ENCODE results near the gene CBLC. TPM values are rescaled to one million over a fixed set of nuclear protein-coding genes. Genes with fewer than 3 reads are reported as not detected.

Gene CBLC
- polyA plus RNA-seq, 1 of the 3 experiments (the other 2 are of a cell fraction): not detected

DNA sequence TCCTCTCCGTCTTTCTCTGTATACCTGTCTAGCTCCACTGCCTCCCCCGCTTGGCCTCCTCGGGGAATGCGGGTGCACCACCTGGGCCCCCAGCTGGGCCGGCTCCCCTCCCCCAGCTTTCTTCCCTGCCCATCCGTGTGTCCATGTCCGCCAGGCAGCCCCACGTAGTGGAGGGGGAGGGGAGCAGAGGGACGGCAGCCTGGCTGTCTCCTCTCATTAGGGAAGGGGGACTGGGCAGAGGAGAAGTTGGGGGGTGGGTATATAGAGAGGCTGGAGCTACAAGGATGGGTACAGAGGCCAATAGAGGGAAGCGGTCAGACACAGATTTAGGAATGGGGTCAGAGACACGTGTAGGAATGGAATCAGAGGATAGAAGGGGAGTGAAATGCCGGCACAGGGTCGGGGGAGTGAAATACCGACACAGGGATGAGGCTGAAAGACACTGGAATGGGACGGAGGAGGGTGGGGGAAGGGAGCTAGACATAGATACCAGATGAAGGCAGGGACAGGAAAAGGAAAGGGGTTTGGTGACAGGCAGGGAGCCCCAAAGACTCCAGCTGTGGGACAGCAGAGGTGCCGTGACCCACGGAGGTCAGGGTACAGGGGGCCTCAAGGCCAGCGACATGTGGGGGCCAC, 71.2 kb downstream of the CBLC start:
- Histone ChIP-seq H2AFZ (ENCODE audit: low read depth) (no peak overlapping the region), H3K36me3 (replicated peaks in 1 of 2; ENCODE audit: control insufficient read depth in 1 of 2, insufficient read depth in 2 of 2, low read length in 1 of 2) (no peaks in the 10 kb centered on the region), H3K9me2 (no peaks in the 10 kb centered on the region), H3K9me3 (no peaks in the 10 kb centered on the region), H3F3A (replicated peaks; ENCODE audit: insufficient read depth) (peaks cover 18% of the 10 kb centered on the region), H4K20me1 (ENCODE audit: insufficient read depth) (peaks cover 54% of the 10 kb centered on the region), H3K27ac (ENCODE audit: low read depth in 2 of 2, low read length in 1 of 2) (peak overlapping the region; percentile 53 to 92), H3K4me3 (ENCODE audit: low read depth in 2 of 2, low read length in 1 of 2) (peak overlapping the region; percentile 71 to 98), H3K9ac (peak overlapping the region; percentile 99), H3K4me2 (peak overlapping the region; percentile 92), H3K4me1 (ENCODE audit: control insufficient read depth in 1 of 2, insufficient read depth in 2 of 2, low read depth in 1 of 2, low read length in 1 of 2) (peaks cover 19 to 21% of the 10 kb centered on the region in 2 experiments; a peak in 3 of 4 replicates), H3K27me3 (ENCODE audit: insufficient read depth) (no peaks in the 10 kb centered on the region), H3K79me2 (ENCODE audit: insufficient read depth) (peaks cover 78% of the 10 kb centered on the region)
- CTCF ChIA-PET: interaction anchor here (1.1 to 3.0 kb wide), 6 partner anchors 9 to 278 kb away, joined by 3 to 11 read pairs (median 4); no protein-coding TSS in a partner anchor
- POLR2A ChIA-PET: interaction anchor here (1.2 kb wide), 1 partner anchor 41 kb away, joined by 4 read pairs; no protein-coding TSS in a partner anchor
- 41% methylated on average over 18 of the region's 18 CpGs for WGBS (ENCODE audit: low lambda C conversion rate)
- DNase-seq: peak; percentile 47
- TF ChIP-seq CHD2 (IDR thresholded peaks at IDR 0.05; ENCODE audit: low read length, partially characterized antibody) (peak; percentile 34), FOXJ3 (CRISPR knock-in tag; IDR thresholded peaks at IDR 0.05) (no peak)

Small RNA genes within 50 kb of the gene (small RNA-seq; reads per million reads assigned to genes)
- gene RF00156: 0 reads per million in 7 experiments

Other genes with a start within 250 kb of the CBLC start
- gene CEACAM20, start 248.2 kb upstream of the CBLC start, polyA plus RNA-seq (2012; rRNA removed): not detected in 2 replicates
- gene IGSF23, start 164.3 kb upstream of the CBLC start, polyA plus RNA-seq (2012; rRNA removed): 0.08 and 0.10 TPM in 2 replicates
- 90.2 and 90.8 TPM in 2 replicates for gene PVR, start 134.0 kb upstream of the CBLC start, polyA plus RNA-seq (2012; rRNA removed)
- 1.4 and 2.0 TPM in 2 replicates for gene CEACAM19, start 106.4 kb upstream of the CBLC start, polyA plus RNA-seq (2012; rRNA removed)
- gene CEACAM16, start 78.7 kb upstream of the CBLC start, polyA plus RNA-seq (2012; rRNA removed): not detected in 2 replicates
- 7.5 and 19.2 TPM in 2 replicates for gene BCL3, start 29.2 kb upstream of the CBLC start, polyA plus RNA-seq (2012; rRNA removed)
- 9.7 and 34.0 TPM in 2 replicates for gene BCAM, start 31.2 kb downstream of the CBLC start, polyA plus RNA-seq (2012; rRNA removed)
- 96.6 and 121 TPM in 2 replicates for gene NECTIN2, start 68.4 kb downstream of the CBLC start, polyA plus RNA-seq (2012; rRNA removed)
- 66.9 and 78.9 TPM in 2 replicates for gene TOMM40, start 113.4 kb downstream of the CBLC start, polyA plus RNA-seq (2012; rRNA removed)
- gene APOE, start 127.9 kb downstream of the CBLC start, polyA plus RNA-seq (2012; rRNA removed): 56.0 and 65.7 TPM in 2 replicates
- 0.73 and 2.7 TPM in 2 replicates for gene APOC1, start 136.7 kb downstream of the CBLC start, polyA plus RNA-seq (2012; rRNA removed)
- not detected in 2 replicates for gene APOC4, start 164.3 kb downstream of the CBLC start, polyA plus RNA-seq (2012; rRNA removed)
- gene APOC2, start 168.2 kb downstream of the CBLC start, polyA plus RNA-seq (2012; rRNA removed): not detected in 2 replicates
- gene CLPTM1, start 177.5 kb downstream of the CBLC start, polyA plus RNA-seq (2012; rRNA removed): 58.4 and 86.5 TPM in 2 replicates
- gene RELB, start 223.6 kb downstream of the CBLC start, polyA plus RNA-seq (2012; rRNA removed): 9.5 and 12.6 TPM in 2 replicates

Measured in SK-N-SH (cell line).